ENCODE results near the gene GDF11. TPM values are rescaled to one million over a fixed set of nuclear protein-coding genes. Genes with fewer than 3 reads are reported as not detected.

GDF11 gene
- total and polyA plus RNA-seq, 5 donors = 11.5 to 17.5 (median 16.4) TPM

- peak in 1 of 3 donors; percentile 14 for DNase-seq
- no peak for ATAC-seq
- H3K27ac ChIP-seq (ENCODE audit: low read length) = no peak overlapping the region
- H3K9me3 ChIP-seq (ENCODE audit: control insufficient read depth, low read length) = no peaks in the 10 kb centered on the region
- intact Hi-C loops (cut with DNase I) = no loop called here
- no peaks in the 10 kb centered on the region for H3K27me3 ChIP-seq (ENCODE audit: control insufficient read depth, insufficient read depth)
- peaks cover 6% of the 10 kb centered on the region for H3K4me1 ChIP-seq (ENCODE audit: control insufficient read depth, insufficient read depth, low read length)
- H3K4me3 ChIP-seq (ENCODE audit: low read length) = no peak overlapping the region
- 68% methylated on average over 5 of the region's 5 CpGs for WGBS
Measured at GRCh38 chr12:55699471-55700055, 43.4 kb upstream of the GDF11 start.

GRCh38 chr12:55700255-55701018 lies 42.5 kb upstream of the GDF11 start:
- H3K9me3 ChIP-seq (ENCODE audit: control insufficient read depth, low read length) = no peaks in the 10 kb centered on the region
- ATAC-seq = no peak
- H3K27me3 ChIP-seq (ENCODE audit: control insufficient read depth, insufficient read depth) = no peaks in the 10 kb centered on the region
- intact Hi-C loops (cut with DNase I) = no loop called here
- H3K4me1 ChIP-seq (ENCODE audit: control insufficient read depth, insufficient read depth, low read length) = peaks cover 6% of the 10 kb centered on the region
- DNase-seq = peak in 2 of 3 donors; percentile 48 to 56
- WGBS = 79% methylated on average over 21 of the region's 21 CpGs
- peak overlapping the region; percentile 62 for H3K27ac ChIP-seq (ENCODE audit: low read length)
- no peak overlapping the region for H3K4me3 ChIP-seq (ENCODE audit: low read length)

GRCh38 chr12:55702861-55703260 lies 40.1 kb upstream of the GDF11 start:
- peak overlapping the region; percentile 95 for H3K27ac ChIP-seq (ENCODE audit: low read length)
- H3K4me3 ChIP-seq (ENCODE audit: low read length) = no peak overlapping the region
- H3K9me3 ChIP-seq (ENCODE audit: control insufficient read depth, low read length) = no peaks in the 10 kb centered on the region
- H3K27me3 ChIP-seq (ENCODE audit: control insufficient read depth, insufficient read depth) = no peaks in the 10 kb centered on the region
- peaks cover 8% of the 10 kb centered on the region for H3K4me1 ChIP-seq (ENCODE audit: control insufficient read depth, insufficient read depth, low read length)
- ATAC-seq = peak in 1 of 2 donors; percentile 0
- 83% methylated on average over 8 of the region's 8 CpGs for WGBS
- intact Hi-C loops (cut with DNase I) = no loop called here
- peak in 1 of 3 donors; percentile 58 for DNase-seq

- Histone ChIP-seq H3K9me3 (ENCODE audit: control insufficient read depth, low read length) (no peaks in the 10 kb centered on the region), H3K4me3 (ENCODE audit: low read length) (peak overlapping the region; percentile 81), H3K4me1 (ENCODE audit: control insufficient read depth, insufficient read depth, low read length) (peaks cover 10% of the 10 kb centered on the region), H3K27me3 (ENCODE audit: control insufficient read depth, insufficient read depth) (no peaks in the 10 kb centered on the region), H3K27ac (ENCODE audit: low read length) (peak overlapping the region; percentile 95)
- 54% methylated on average over 2 of the region's 2 CpGs for WGBS
- peak; percentile 54 to 69 (median 62) for DNase-seq
- intact Hi-C loops (cut with DNase I) = no loop called here
- peak; percentile 23 to 24 for ATAC-seq
Measured at GRCh38 chr12:55703288-55703687, 39.6 kb upstream of the GDF11 start.

GRCh38 chr12:55703901-55704761 lies 38.8 kb upstream of the GDF11 start:
- H3K27ac ChIP-seq (ENCODE audit: low read length) = peak overlapping the region; percentile 95
- WGBS = 40% methylated on average over 6 of the region's 6 CpGs
- DNase-seq = peak; percentile 57 to 82 (median 78)
- H3K9me3 ChIP-seq (ENCODE audit: control insufficient read depth, low read length) = no peaks in the 10 kb centered on the region
- ATAC-seq = peak; percentile 1 to 9
- intact Hi-C loops (cut with DNase I) = no loop called here
- H3K4me3 ChIP-seq (ENCODE audit: low read length) = peak overlapping the region; percentile 81
- no peaks in the 10 kb centered on the region for H3K27me3 ChIP-seq (ENCODE audit: control insufficient read depth, insufficient read depth)
- peaks cover 10% of the 10 kb centered on the region for H3K4me1 ChIP-seq (ENCODE audit: control insufficient read depth, insufficient read depth, low read length)

- DNase-seq (peak; percentile 61 to 85 (median 85)), ATAC-seq (peak; percentile 7 to 19)
- peak overlapping the region; percentile 81 for H3K4me3 ChIP-seq (ENCODE audit: low read length)
- 35% methylated on average over 9 of the region's 9 CpGs for WGBS
- peaks cover 10% of the 10 kb centered on the region for H3K4me1 ChIP-seq (ENCODE audit: control insufficient read depth, insufficient read depth, low read length)
- H3K9me3 ChIP-seq (ENCODE audit: control insufficient read depth, low read length) = no peaks in the 10 kb centered on the region
- intact Hi-C loops (cut with DNase I) = no loop called here
- no peaks in the 10 kb centered on the region for H3K27me3 ChIP-seq (ENCODE audit: control insufficient read depth, insufficient read depth)
- H3K27ac ChIP-seq (ENCODE audit: low read length) = peak overlapping the region; percentile 93
Measured at GRCh38 chr12:55704824-55705718, 37.9 kb upstream of the GDF11 start.

- Histone ChIP-seq H3K4me1 (ENCODE audit: control insufficient read depth, insufficient read depth, low read length) (peaks cover 10% of the 10 kb centered on the region), H3K27ac (ENCODE audit: low read length) (peak overlapping the region; percentile 97), H3K27me3 (ENCODE audit: control insufficient read depth, insufficient read depth) (no peaks in the 10 kb centered on the region), H3K4me3 (ENCODE audit: low read length) (peak overlapping the region; percentile 81), H3K9me3 (ENCODE audit: control insufficient read depth, low read length) (no peaks in the 10 kb centered on the region)
- WGBS = 25% methylated on average over 5 of the region's 5 CpGs
- DNase-seq = peak in 2 of 3 donors; percentile 63 to 74
- intact Hi-C loops (cut with DNase I) = no loop called here
- no peak for ATAC-seq
Measured at GRCh38 chr12:55705782-55706402, 37.0 kb upstream of the GDF11 start.

- no peak for ATAC-seq
- Histone ChIP-seq H3K27ac (ENCODE audit: low read length) (peak overlapping the region; percentile 97), H3K27me3 (ENCODE audit: control insufficient read depth, insufficient read depth) (no peaks in the 10 kb centered on the region), H3K9me3 (ENCODE audit: control insufficient read depth, low read length) (no peaks in the 10 kb centered on the region), H3K4me3 (ENCODE audit: low read length) (peak overlapping the region; percentile 81), H3K4me1 (ENCODE audit: control insufficient read depth, insufficient read depth, low read length) (peaks cover 10% of the 10 kb centered on the region)
- peak in 2 of 3 donors; percentile 6 to 32 for DNase-seq
- 36% methylated on average over 2 of the region's 2 CpGs for WGBS
- intact Hi-C loops (cut with DNase I) = no loop called here
Measured at GRCh38 chr12:55706568-55707218, 36.2 kb upstream of the GDF11 start.

- DNase-seq (peak; percentile 48 to 76 (median 73)), ATAC-seq (peak in 1 of 2 donors; percentile 1)
- H3K4me1 ChIP-seq (ENCODE audit: control insufficient read depth, insufficient read depth, low read length) = peaks cover 10% of the 10 kb centered on the region
- peak overlapping the region; percentile 97 for H3K27ac ChIP-seq (ENCODE audit: low read length)
- no peaks in the 10 kb centered on the region for H3K9me3 ChIP-seq (ENCODE audit: control insufficient read depth, low read length)
- H3K4me3 ChIP-seq (ENCODE audit: low read length) = peak overlapping the region; percentile 81
- no peaks in the 10 kb centered on the region for H3K27me3 ChIP-seq (ENCODE audit: control insufficient read depth, insufficient read depth)
- 7% methylated on average over 22 of the region's 22 CpGs for WGBS
- intact Hi-C loops (cut with DNase I) = no loop called here
Measured at GRCh38 chr12:55707219-55707671, 35.7 kb upstream of the GDF11 start.
